Measurements from ENCODE around the gene CAMK2A.

CAMK2A gene

GRCh38 chr5:150211156-150212030 lies 78.2 kb downstream of the CAMK2A start:
- no peak for DNase-seq (ENCODE audit: low read depth in 2 of 2)

DNA sequence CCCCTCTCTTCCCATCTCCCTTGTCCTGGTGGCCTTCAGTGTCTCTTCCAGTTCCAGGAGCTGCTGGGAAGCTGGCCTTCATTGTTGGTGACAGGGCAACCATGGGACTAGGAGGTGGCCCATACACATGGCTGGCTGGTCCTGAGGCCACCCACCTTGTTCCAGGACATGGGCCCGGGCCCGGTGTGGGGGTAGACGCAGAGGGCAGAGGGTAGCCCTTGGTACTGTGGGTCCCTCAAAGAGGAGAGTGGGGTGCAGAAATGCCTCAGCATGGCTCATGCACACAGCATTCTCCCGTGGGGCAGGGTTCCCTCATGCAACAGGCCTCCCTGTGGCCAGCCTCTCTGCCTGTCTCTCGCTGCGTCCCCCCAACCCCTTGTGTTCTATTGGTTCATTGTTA lies 78.9 kb downstream of the CAMK2A start:
- no peak for DNase-seq (ENCODE audit: low read depth in 2 of 2)

DNA sequence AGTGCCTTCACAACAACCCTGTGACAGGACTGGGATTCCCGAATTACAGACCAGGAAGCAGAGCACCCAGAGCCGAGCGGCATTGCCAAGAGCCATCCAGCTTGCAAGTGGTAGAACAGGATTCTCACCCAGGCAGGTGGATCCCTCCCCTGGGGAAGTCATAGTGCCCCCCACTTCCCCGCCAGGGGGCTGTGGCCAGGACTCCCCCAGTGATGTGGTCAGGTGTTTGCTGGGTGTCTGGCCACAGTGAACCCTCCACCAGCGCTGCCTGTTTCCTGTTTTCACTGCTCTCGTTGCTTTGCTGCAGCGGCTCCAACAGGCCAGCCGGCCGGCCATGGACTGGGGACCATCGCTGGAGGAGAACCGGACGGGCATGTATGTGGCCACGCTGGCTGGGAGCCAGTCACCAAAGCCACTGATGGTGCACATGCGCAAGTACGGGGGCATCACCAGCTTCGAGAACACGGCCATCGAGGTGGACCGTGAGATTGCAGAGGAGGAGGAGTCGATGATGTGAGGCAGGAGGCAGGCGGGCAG lies 80.4 kb downstream of the CAMK2A start:
- peak in 1 of 2 donors; percentile 9 for DNase-seq (ENCODE audit: low read depth in 2 of 2)

DNA sequence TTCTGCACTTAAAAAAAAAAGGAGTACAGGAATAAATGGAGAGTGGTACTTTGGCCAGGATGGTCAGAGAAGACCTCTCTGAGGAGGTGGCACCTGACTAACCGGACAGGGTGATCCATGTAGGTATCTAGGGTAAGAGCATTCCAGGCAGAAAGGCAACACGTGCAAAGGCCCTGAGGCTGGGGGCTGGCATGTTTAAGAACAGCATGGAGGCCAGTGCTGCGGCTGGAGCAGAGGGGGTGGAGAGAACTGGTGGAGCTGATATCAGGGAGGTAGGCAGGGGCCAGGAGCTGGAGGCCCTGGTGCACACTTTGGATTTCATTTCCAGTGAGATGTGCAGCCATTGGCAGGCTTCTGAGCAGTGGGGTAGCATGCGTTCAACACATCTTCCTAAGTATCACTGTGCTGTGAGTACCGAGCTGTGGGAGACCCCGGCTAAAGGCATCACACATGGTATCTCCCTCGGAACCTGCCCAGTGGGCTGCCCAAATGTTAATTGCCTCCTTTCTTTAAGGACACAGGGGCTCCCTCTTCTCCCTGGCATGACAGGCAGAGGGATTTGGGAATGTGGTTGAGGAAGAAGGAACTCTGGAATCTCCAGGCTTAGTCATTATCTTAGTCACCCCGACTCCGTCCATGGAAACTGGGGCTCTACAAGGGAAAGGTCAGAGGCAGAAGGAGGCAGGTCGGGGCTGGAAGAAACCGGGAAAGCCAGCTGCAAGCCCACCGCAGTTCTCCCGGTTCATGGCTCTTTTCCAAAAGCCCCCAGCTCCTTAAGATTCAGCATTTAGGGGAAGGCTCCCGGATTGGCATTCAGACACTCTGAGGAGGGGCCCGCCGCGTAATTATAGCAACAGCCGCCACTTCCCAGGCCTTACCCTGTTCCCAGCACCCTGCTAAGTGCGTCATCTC lies 81.1 kb downstream of the CAMK2A start:
- DNase-seq (ENCODE audit: low read depth in 2 of 2): no peak

- DNase-seq (ENCODE audit: low read depth in 2 of 2): no peak
Measured at GRCh38 chr5:150206779-150207115, 82.8 kb downstream of the CAMK2A start.

GRCh38 chr5:150206098-150206778 lies 83.3 kb downstream of the CAMK2A start:
- no peak for DNase-seq (ENCODE audit: low read depth in 2 of 2)

DNA sequence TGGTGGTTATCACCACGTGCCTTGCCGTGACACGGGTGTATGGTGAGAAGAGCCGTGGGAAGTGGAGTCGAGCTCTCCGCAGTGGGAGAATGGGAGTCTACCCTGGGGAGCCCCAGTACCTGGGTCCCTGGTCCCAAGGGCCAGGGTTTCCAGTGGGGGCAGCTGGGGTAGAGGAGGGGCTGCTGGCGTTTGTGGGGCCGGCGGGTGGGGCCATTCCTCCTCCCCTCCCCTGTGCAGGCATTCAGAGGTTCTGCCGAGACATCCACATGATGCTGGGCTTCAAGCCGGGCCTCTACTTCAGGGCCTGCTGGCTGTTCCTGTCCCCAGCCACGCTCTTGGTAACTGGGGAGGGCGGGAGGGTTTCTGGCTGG lies 85.0 kb downstream of the CAMK2A start:
- no peak for DNase-seq (ENCODE audit: low read depth in 2 of 2)

- DNase-seq (ENCODE audit: low read depth in 2 of 2): no peak
Measured at GRCh38 chr5:150203832-150204589, 85.6 kb downstream of the CAMK2A start.

DNA sequence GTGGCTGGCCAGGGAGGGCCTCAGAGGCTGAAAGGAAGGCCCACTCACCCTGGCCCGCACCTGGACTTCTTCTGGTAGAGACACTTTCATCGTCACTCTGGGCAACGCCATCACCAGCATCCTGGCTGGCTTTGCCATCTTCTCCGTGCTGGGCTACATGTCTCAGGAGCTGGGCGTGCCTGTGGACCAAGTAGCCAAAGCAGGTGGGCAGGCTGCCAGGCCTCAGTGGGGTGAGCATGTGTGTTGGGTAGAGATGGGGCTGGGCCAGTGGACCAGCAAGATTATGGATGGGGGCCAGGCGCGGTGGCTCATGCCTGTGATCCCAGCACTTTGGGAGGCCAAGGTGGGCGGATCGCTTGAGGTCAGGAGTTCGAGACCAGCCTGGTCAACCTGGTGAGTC lies 87.1 kb downstream of the CAMK2A start:
- DNase-seq (ENCODE audit: low read depth in 2 of 2): no peak

- DNase-seq (ENCODE audit: low read depth in 2 of 2): no peak
Measured at GRCh38 chr5:150197476-150197875, 92.1 kb downstream of the CAMK2A start.

- DNase-seq (ENCODE audit: low read depth in 2 of 2): no peak
Measured at GRCh38 chr5:150196986-150197385, 92.6 kb downstream of the CAMK2A start.

GRCh38 chr5:150196514-150196913 lies 93.1 kb downstream of the CAMK2A start:
- DNase-seq (ENCODE audit: low read depth in 2 of 2): no peak

GRCh38 chr5:150195736-150196485 lies 93.7 kb downstream of the CAMK2A start:
- no peak for DNase-seq (ENCODE audit: low read depth in 2 of 2)

GRCh38 chr5:150192462-150192861 lies 97.1 kb downstream of the CAMK2A start:
- no peak for DNase-seq (ENCODE audit: low read depth in 2 of 2)

DNA sequence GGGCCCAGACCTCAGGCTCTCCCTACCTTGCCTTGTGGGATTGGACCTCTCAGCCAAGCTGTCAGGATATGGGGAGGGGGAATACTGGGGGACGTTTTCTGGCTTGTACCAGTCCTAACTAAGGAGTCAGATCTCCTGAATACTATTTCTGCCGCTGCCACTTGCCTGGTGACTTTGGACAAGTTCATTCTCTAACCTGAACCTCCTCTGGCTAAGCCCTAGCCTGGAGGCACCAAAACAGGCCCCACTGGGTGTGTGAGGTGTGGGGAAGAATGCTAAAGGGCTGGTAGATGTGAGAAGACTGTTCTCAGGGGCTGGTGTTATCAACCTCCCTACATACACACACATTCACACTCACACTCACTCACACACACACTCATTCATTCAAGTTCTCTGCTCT lies 98.6 kb downstream of the CAMK2A start:
- no peak for DNase-seq (ENCODE audit: low read depth in 2 of 2)

- no peak for DNase-seq (ENCODE audit: low read depth in 2 of 2)
Measured at GRCh38 chr5:150190503-150190979, 99.0 kb downstream of the CAMK2A start.

- no peak for DNase-seq (ENCODE audit: low read depth in 2 of 2)
Measured at GRCh38 chr5:150189728-150190502, 99.7 kb downstream of the CAMK2A start, which contains the start of gene SLC6A7. Gene SLC6A7 (plus strand): TSS chr5:150190062. CDS start chr5:150190328, 266 bp downstream.

- DNase-seq (ENCODE audit: low read depth in 2 of 2): no peak
Measured at GRCh38 chr5:150189326-150189725, 100.2 kb downstream of the CAMK2A start.

DNA sequence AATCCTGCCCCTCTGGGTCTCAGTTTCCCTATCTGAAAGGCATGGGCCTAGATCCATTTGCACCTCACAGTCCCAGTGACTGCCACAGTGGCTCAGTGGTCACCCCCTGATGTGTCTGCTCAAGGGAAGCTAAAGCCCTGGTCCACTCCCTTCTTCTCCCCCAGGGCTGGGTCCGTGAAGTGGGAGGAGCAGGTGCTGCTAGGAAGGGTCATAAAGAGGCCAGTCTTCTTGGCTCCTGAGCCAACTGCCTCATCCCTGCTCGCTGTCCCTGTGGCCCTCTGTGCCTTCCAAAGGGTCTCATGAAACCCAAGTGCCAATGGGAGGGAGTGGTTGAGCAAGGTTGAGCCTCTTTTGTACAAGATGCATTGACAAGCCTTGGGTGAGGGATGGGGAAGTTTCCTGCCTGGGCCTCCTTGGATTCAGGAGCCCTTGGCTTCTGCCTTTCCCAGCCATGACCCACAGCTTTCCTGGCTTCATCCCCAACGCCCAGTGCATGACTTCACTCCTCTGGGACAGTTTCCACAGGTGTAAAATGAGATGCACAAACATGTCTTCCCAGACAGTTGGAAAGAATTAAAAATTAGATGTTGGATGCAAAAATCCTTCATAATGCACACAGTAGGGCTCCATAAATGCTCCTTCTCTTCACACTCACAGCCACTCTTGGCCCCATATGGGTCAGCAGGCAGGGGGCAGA lies 101.3 kb downstream of the CAMK2A start:
- no peak for DNase-seq (ENCODE audit: low read depth in 2 of 2)

All from stimulated activated CD8-positive, alpha-beta memory T cell treated with anti-CD3 and anti-CD28 coated beads, Interleukin-2, amount 100 ng/mL, for 1 hour (primary cell).